Astrocyte (in vitro differentiated cells and primary cell): ENCODE measurements around the gene BUD13. TPM values are rescaled to one million over a fixed set of nuclear protein-coding genes. Genes with fewer than 3 reads are reported as not detected.

Experiments used
- DNase-seq: peaks from one replicate; pipeline ENCODE4 v3.0.0-alpha.2; 2010; ENCODE audit warnings: low read depth
- FAIRE-seq: peaks from 2 replicates; lab custom pipeline; 2011; peaks lifted over from hg19 to GRCh38; lab: Jason Lieb, UNC
- H2AFZ ChIP-seq: 2 replicates; pipeline ENCODE4 v1.6.0; 2012; ENCODE audit warnings: low read depth, low read length, inconsistent platforms
- H3K27ac ChIP-seq: 2 replicates; pipeline ENCODE4 v1.5.1; 2011; ENCODE audit warnings: low read depth, low read length, inconsistent platforms
- H3K27me3 ChIP-seq: 2 replicates; pipeline ENCODE4 v1.6.0; 2011; ENCODE audit warnings: low read length, inconsistent platforms; ENCODE audit not compliant: insufficient read depth
- H3K36me3 ChIP-seq: 2 replicates; pipeline ENCODE4 v1.5.1; 2011; ENCODE audit warnings: low read length, inconsistent platforms; ENCODE audit not compliant: insufficient read depth
- H3K4me1 ChIP-seq: 2 replicates; pipeline ENCODE4 v1.5.1; 2011; ENCODE audit warnings: low read length, inconsistent platforms; ENCODE audit not compliant: insufficient read depth
- H3K4me2 ChIP-seq: 2 replicates; pipeline ENCODE4 v1.6.0; 2012; ENCODE audit warnings: low read length, inconsistent platforms
- H3K4me3 ChIP-seq: 2 replicates; pipeline ENCODE4 v1.5.1; 2011; ENCODE audit warnings: low read depth, mild to moderate bottlenecking, low read length, inconsistent platforms; ENCODE audit not compliant: insufficient read depth
- H3K79me2 ChIP-seq: 2 replicates; pipeline ENCODE4 v1.6.0; 2012; ENCODE audit warnings: mild to moderate bottlenecking, low read length, inconsistent platforms; ENCODE audit not compliant: insufficient read depth
- H3K9ac ChIP-seq: 2 replicates; pipeline ENCODE4 v1.6.0; 2012; ENCODE audit warnings: mild to moderate bottlenecking, low read length, inconsistent platforms
- H3K9me3 ChIP-seq: 2 replicates; pipeline ENCODE4 v1.5.1; 2012; ENCODE audit warnings: low read depth, mild to moderate bottlenecking, low read length, inconsistent platforms; ENCODE audit not compliant: insufficient read depth
- H4K20me1 ChIP-seq: 2 replicates; pipeline ENCODE4 v1.6.0; 2012; ENCODE audit warnings: low read length, inconsistent platforms; ENCODE audit not compliant: insufficient read depth
- H3K27ac Mint-ChIP-seq: one replicate; pipeline ENCODE4 v1.8.0; 2021; ENCODE audit warnings: mild to moderate bottlenecking, mixed read lengths; ENCODE audit not compliant: unreplicated experiment
- H3K27me3 Mint-ChIP-seq: one replicate; pipeline ENCODE4 v1.8.0; 2021; ENCODE audit warnings: low read depth, mixed read lengths; ENCODE audit not compliant: unreplicated experiment
- H3K36me3 Mint-ChIP-seq: one replicate; pipeline ENCODE4 v1.8.0; 2021; ENCODE audit warnings: low read depth, mixed read lengths; ENCODE audit not compliant: unreplicated experiment
- H3K4me1 Mint-ChIP-seq: one replicate; pipeline ENCODE4 v1.8.0; 2021; ENCODE audit warnings: low read depth, mixed read lengths; ENCODE audit not compliant: unreplicated experiment
- H3K4me3 Mint-ChIP-seq: one replicate; pipeline ENCODE4 v1.8.0; 2021; ENCODE audit warnings: mild to moderate bottlenecking, moderate library complexity, mixed read lengths; ENCODE audit not compliant: unreplicated experiment
- H3K9me3 Mint-ChIP-seq: one replicate; pipeline ENCODE4 v1.8.0; 2021; ENCODE audit warnings: mild to moderate bottlenecking, mixed read lengths; ENCODE audit not compliant: unreplicated experiment
- CTCF ChIP-seq: IDR thresholded peaks from 2 replicates; pipeline ENCODE4 v1.5.1; 2011; ENCODE audit warnings: low read depth, mild to moderate bottlenecking, inconsistent platforms, low read length, moderate library complexity; ENCODE audit not compliant: insufficient read depth
- EZH2 ChIP-seq: IDR thresholded peaks from 2 replicates; pipeline ENCODE4 v1.6.1; 2012; ENCODE audit warnings: mild to moderate bottlenecking, low read length, inconsistent platforms; ENCODE audit not compliant: insufficient read depth
- total RNA-seq: library from RNA; stranded (reverse); gene quantifications from 2 replicates; pipeline ENCODE4 v1.2.1, GENCODE V29; 2021

Gene BUD13
- total RNA-seq, 1 donor from 2014 or later: 9.3 TPM

DNA sequence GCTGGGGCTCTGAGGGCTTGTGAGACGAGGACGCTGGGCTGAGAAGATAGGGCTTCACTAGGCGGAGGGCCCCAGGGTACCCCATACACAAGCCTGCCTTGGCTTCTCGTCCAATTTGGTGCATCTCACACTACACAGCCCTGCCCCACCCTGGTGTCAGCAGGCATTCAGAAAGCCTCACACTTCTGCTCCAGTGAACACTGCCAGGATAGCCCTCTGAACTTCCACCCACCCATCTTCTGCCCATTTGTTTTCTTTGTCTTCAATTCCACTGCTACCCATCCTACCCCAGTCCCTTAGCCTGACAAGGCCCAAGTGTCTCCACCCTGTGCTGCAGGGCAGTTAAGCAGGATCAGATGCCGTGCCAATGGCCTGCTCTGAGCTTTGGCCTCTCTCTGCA is 1.9 kb upstream of the BUD13 start:
- no peak for TF ChIP-seq EZH2
- no peak for TF ChIP-seq CTCF
- no peak overlapping the region for H3K27ac ChIP-seq
- H3K4me1 Mint-ChIP-seq: peaks cover 9% of the 10 kb centered on the region
- peaks cover 25% of the 10 kb centered on the region for H3K79me2 ChIP-seq
- H3K27me3 Mint-ChIP-seq: no peaks in the 10 kb centered on the region
- H3K4me3 Mint-ChIP-seq: no peak overlapping the region
- no peak overlapping the region for H3K4me2 ChIP-seq
- H3K4me1 ChIP-seq: peaks cover 8% of the 10 kb centered on the region
- H3K27ac Mint-ChIP-seq: no peak overlapping the region
- peaks cover 2% of the 10 kb centered on the region for H3K9me3 Mint-ChIP-seq
- DNase-seq: no peak
- peaks cover 6% of the 10 kb centered on the region for H4K20me1 ChIP-seq
- no peaks in the 10 kb centered on the region for H3K9me3 ChIP-seq
- no peaks in the 10 kb centered on the region for H3K27me3 ChIP-seq
- peaks cover 9% of the 10 kb centered on the region for H3K36me3 Mint-ChIP-seq
- FAIRE-seq: no peak
- no peak overlapping the region for H3K4me3 ChIP-seq
- no peak overlapping the region for H3K9ac ChIP-seq
- H2AFZ ChIP-seq: no peak overlapping the region
- peaks cover 36% of the 10 kb centered on the region for H3K36me3 ChIP-seq

DNA sequence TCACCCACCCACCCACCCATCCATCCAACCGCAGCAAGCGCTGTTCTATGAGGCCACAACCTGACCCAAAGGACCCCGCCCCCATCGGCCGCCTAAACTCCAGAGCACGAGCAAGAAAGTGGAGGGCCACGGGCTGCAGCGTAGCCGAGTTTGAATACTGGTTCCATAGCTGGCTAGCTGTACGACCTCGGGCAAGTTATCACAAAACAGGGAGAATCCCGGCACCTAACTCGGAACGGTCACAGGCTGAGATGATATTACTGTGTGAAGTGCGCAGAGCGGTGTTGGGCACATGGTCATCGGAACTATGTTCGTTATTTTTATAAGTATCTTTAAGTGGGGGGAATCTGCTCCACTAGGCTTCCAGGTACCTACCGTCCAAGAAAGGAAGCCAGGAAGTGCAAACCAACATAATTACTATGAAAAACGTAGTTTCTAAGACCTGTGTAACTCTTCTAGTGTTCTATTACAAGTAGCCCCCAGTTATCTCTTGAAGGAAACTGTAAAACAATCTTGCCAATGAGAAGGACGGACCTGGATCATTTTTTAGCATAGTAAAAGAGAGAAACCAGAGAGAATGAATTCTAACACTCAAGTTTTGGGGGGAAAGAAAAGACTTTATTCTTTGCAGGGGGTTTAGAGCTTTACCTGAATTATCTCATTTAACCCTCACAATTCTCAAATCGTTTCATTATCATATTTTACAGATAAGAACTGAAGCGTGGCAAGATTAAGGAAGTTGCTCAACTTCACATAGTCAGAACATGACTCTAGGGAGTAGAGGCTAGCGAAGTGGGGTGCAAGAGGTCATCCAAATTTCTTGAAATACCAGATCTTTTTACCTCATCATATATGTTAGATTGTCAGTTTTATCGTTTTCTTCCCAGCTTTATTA is 663 bp upstream of the BUD13 start:
- H3K4me1 Mint-ChIP-seq: peaks cover 9% of the 10 kb centered on the region
- H3K36me3 ChIP-seq: peaks cover 24% of the 10 kb centered on the region
- DNase-seq (no peak), FAIRE-seq (no peak)
- H3K36me3 Mint-ChIP-seq: peaks cover 5% of the 10 kb centered on the region
- peaks cover 8% of the 10 kb centered on the region for H3K4me1 ChIP-seq
- H4K20me1 ChIP-seq: no peaks in the 10 kb centered on the region
- H3K27me3 ChIP-seq: no peaks in the 10 kb centered on the region
- peak overlapping the region; percentile 55 for H3K27ac Mint-ChIP-seq
- no peak overlapping the region for H3K27ac ChIP-seq
- H3K27me3 Mint-ChIP-seq: no peaks in the 10 kb centered on the region
- H3K9me3 ChIP-seq: no peaks in the 10 kb centered on the region
- peak overlapping the region; percentile 93 for H3K4me3 Mint-ChIP-seq
- peaks cover 2% of the 10 kb centered on the region for H3K9me3 Mint-ChIP-seq
- peak overlapping the region; percentile 95 for H3K4me2 ChIP-seq
- H3K4me3 ChIP-seq: peak overlapping the region; percentile 81
- H3K79me2 ChIP-seq: peaks cover 28% of the 10 kb centered on the region
- TF ChIP-seq EZH2 (no peak), CTCF (no peak)
- H2AFZ ChIP-seq: peak overlapping the region; percentile 76
- peak overlapping the region; percentile 68 for H3K9ac ChIP-seq

GRCh38 chr11:116771935-116772334 is 852 bp downstream of the BUD13 start:
- peaks cover 8% of the 10 kb centered on the region for H3K4me1 ChIP-seq
- H3K4me3 Mint-ChIP-seq: peak overlapping the region; percentile 93
- no peak for DNase-seq
- peak overlapping the region; percentile 94 for H3K9ac ChIP-seq
- no peak overlapping the region for H2AFZ ChIP-seq
- peaks cover 31% of the 10 kb centered on the region for H3K79me2 ChIP-seq
- peak overlapping the region; percentile 70 for H3K27ac Mint-ChIP-seq
- H4K20me1 ChIP-seq: no peaks in the 10 kb centered on the region
- FAIRE-seq: no peak
- peak overlapping the region; percentile 94 for H3K27ac ChIP-seq
- peak overlapping the region; percentile 95 for H3K4me2 ChIP-seq
- H3K9me3 ChIP-seq: no peaks in the 10 kb centered on the region
- TF ChIP-seq EZH2 (no peak), CTCF (no peak)
- H3K36me3 Mint-ChIP-seq: no peaks in the 10 kb centered on the region
- peak overlapping the region; percentile 81 for H3K4me3 ChIP-seq
- peaks cover 11% of the 10 kb centered on the region for H3K36me3 ChIP-seq
- peaks cover 9% of the 10 kb centered on the region for H3K4me1 Mint-ChIP-seq
- H3K27me3 ChIP-seq: no peaks in the 10 kb centered on the region
- H3K9me3 Mint-ChIP-seq: no peaks in the 10 kb centered on the region
- no peaks in the 10 kb centered on the region for H3K27me3 Mint-ChIP-seq
